Body of pancreas (tissue), 4 donors: ENCODE measurements around the gene GALNT16. TPM values are rescaled to one million over a fixed set of nuclear protein-coding genes. Genes with fewer than 3 reads are reported as not detected.

Experiments
- ATAC-seq: fragments of 150-250 bp; one replicate; pipeline ENCODE4 v1.9.1; 2016
- DNase-seq, 4 donors: peaks; one replicate each; pipeline ENCODE4 v3.0.0-alpha.2; 2019
- H3K27ac ChIP-seq, 4 donors: fragments of 200-600 bp; sonication (generic); 1 replicate in 3 of 4; 2 replicates in 1 of 4; pipeline versions ENCODE4 v1.5.1 to v1.6.1; 2016 to 2019; ENCODE audit warnings: mild to moderate bottlenecking in 1 of 4, mixed read lengths in 1 of 4, moderate library complexity in 1 of 4
- H3K27me3 ChIP-seq, 2 donors: fragments of 200-600 bp; sonication (generic); one replicate each; pipeline ENCODE4 v1.6.0; 2016; ENCODE audit warnings: mild to moderate bottlenecking in 1 of 2
- H3K36me3 ChIP-seq, 2 donors: fragments of 200-600 bp; sonication (generic); replicated peaks in 1 of 2; 2 replicates each; pipeline ENCODE4 v1.5.1; 2016; ENCODE audit warnings: low read depth in 2 of 2; ENCODE audit not compliant: insufficient read depth in 1 of 2
- H3K4me1 ChIP-seq: fragments of 200-600 bp; sonication (generic); one replicate; pipeline ENCODE4 v1.6.0; 2016
- H3K4me3 ChIP-seq, 2 donors: fragments of 200-600 bp; sonication (generic); 1 replicate in 1 of 2; 2 replicates in 1 of 2; pipeline ENCODE4 v1.5.1; 2016 to 2019
- H3K9me3 ChIP-seq, 3 donors: fragments of 200-600 bp; sonication (generic); 1 replicate in 2 of 3; 2 replicates in 1 of 3; pipeline ENCODE4 v1.5.1; 2016
- CTCF ChIP-seq, 7 experiments: fragments of 450-650 bp in 4 of 7; fragments of 200-600 bp in 3 of 7; sonication (generic) in 3 of 7; IDR thresholded peaks; one replicate each; pipeline ENCODE4 v1.5.1; 2016 to 2019; ENCODE audit warnings: antibody characterized with exemption in 7 of 7
- POLR2A ChIP-seq, 3 donors: fragments of 450-650 bp; IDR thresholded peaks; one replicate each; pipeline ENCODE4 v1.6.1; 2016; ENCODE audit warnings: antibody characterized with exemption in 3 of 3, mild to moderate bottlenecking in 2 of 3
- WGBS, 2 donors: methylation state at CpG; one replicate each; pipeline ENCODE4 v1.1.5; 2017; 5-methylcytosine and 5-hydroxymethylcytosine counted together
- intact Hi-C: fragments of 100-400 bp; cut with DNase I; formaldehyde crosslinking; loops from one replicate; pipeline ENCODE4 v1.15.1; 2023
- total RNA-seq, 2 donors: library from RNA; depleted of rRNA; stranded (reverse); fragments of >200 nt; gene quantifications; one replicate each; pipeline ENCODE4 v1.1.0, GENCODE V29; 2016

The GALNT16 gene
- total RNA-seq, 2 donors from 2014 or later: 1.3 to 5.6 TPM

DNA sequence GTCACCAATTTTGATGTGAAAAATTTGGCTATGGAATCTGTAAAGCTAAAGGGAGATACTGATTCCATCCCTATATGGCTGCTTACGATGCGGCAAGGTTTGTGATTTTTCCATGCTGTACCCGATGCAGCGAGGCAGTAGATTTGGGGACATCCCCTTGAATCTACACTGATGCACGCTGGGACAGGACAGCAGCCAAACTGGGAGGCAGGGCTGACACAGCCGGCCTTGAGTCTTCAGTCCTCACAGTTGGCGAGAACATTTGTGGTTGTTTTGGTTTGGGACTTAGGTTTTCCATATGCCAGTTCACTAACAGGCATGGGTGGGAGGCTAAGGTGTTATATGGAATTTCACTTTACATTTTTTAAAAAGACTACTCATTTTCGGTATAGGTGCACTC is 3.8 kb downstream of the GALNT16 start:
- ATAC-seq: no peak
- no peak overlapping the region for H3K27ac ChIP-seq

DNA sequence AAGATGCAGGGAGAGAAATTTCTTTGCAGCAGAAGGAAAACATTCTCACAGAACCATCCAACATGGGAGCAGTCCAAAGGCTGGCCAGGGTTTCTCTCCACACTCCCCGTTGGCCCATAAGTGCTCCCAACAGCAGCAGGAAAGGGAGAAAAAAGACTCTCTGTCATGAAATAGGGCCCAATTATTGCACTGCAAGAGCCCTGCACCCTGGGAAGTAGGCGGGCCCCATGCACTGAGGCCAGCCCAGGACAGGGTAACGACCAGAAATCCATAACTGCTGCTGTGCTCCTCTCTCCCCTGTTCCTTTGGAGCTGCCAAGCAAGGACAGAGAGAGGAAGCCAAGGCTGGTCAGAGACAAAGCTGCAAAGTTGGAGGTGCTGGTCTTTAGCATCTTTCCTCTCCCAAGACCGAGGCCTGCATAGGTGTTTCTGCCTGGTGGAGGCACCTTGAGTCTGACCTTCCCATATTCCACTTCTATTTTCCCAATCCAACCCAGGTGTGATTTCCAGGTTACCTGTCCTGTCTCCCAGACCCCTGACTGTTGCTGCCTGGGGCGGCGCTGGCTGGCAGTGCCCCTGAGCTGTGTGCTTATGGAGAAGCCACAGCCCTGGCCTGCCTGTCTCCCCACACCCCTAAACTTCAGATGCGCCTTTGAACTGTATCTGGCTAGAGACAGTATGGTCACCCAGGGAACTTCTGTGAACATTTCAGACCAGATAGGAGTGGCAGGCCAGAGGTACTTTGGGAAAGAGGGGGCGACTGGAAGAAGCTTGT is 6.8 kb downstream of the GALNT16 start:
- 86% methylated on average over 8 of the region's 8 CpGs for WGBS, 2 donors
- H3K9me3 ChIP-seq: no peaks in the 10 kb centered on the region
- TF ChIP-seq POLR2A (IDR thresholded peaks at IDR 0.05) (no peak), CTCF (IDR thresholded peaks at IDR 0.05) (no peak)
- no peak overlapping the region for H3K27ac ChIP-seq
- no peak for DNase-seq
- peaks cover 1% of the 10 kb centered on the region for H3K4me1 ChIP-seq
- ATAC-seq: no peak
- no peak overlapping the region for H3K4me3 ChIP-seq
- no peaks in the 10 kb centered on the region for H3K36me3 ChIP-seq
- intact Hi-C loops: no loop called here
- no peaks in the 10 kb centered on the region for H3K27me3 ChIP-seq

More for the DNA sequence above, 3.8 kb downstream of the GALNT16 start:
- 77 to 81% methylated on average over 8 of the region's 8 CpGs for WGBS, 2 donors
- Histone ChIP-seq H3K36me3 (no peaks in the 10 kb centered on the region), H3K4me1 (peaks cover 27% of the 10 kb centered on the region), H3K27me3 (peaks cover 0 to 15% of the 10 kb centered on the region in 2 donors), H3K4me3 (no peak overlapping the region), H3K9me3 (no peaks in the 10 kb centered on the region)
- intact Hi-C loops: no loop called here
- no peak for TF ChIP-seq POLR2A (IDR thresholded peaks at IDR 0.05)
- TF ChIP-seq CTCF (IDR thresholded peaks at IDR 0.05): no peak
- no peak for DNase-seq

DNA sequence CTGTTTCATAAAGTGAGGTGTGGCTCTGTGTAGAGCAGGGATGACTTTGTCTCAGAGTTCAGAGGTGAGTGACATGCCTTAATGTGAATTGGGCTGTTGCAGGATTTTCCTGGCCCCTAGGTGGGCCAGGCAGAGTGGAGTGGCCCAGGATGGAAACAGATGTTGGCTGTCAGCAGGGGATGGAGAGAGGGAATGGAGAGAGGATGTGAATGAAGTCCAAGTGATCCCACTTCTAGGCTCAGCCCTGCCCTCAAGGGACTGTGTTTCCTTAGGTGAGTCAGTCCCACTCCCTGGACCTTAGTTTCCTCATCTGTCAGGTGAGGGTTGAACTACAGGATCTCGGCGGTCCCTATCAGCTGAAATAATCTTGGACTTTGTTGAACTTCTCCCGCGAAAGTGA is 7.5 kb downstream of the GALNT16 start:
- intact Hi-C loops: no loop called here
- TF ChIP-seq CTCF (IDR thresholded peaks at IDR 0.05): no peak
- TF ChIP-seq POLR2A (IDR thresholded peaks at IDR 0.05): no peak
- no peak for ATAC-seq

DNA sequence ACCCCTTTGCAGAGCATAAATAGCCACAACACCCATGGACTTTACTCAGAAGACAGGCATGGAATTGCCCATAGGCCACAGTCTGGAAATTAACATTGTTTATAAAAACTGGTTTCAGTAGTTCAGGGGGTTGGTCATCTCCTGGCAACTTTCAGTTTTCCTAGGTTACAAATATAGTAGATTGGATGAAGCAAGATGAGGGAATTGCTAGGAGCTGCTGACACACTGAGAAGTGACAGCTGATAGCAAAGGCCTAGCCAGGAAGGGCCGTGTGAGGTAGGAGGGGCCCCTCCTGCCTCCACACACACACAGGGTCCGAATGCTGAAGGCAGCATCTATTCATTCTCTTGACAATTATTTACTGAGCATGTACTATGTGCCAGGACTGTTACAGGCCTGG is 8.3 kb downstream of the GALNT16 start:
- no peaks in the 10 kb centered on the region for H3K9me3 ChIP-seq
- H3K27me3 ChIP-seq: no peaks in the 10 kb centered on the region
- no peaks in the 10 kb centered on the region for H3K36me3 ChIP-seq
- no peak for ATAC-seq
- TF ChIP-seq CTCF (IDR thresholded peaks at IDR 0.05): no peak
- TF ChIP-seq POLR2A (IDR thresholded peaks at IDR 0.05): no peak
- 54 to 61% methylated on average over 2 of the region's 2 CpGs for WGBS, 2 donors
- no peak overlapping the region for H3K4me3 ChIP-seq
- no peaks in the 10 kb centered on the region for H3K4me1 ChIP-seq
- intact Hi-C loops: no loop called here
- no peak for DNase-seq
- H3K27ac ChIP-seq: no peak overlapping the region

More for the DNA sequence above, 7.5 kb downstream of the GALNT16 start:
- no peaks in the 10 kb centered on the region for H3K4me1 ChIP-seq
- no peak overlapping the region for H3K4me3 ChIP-seq
- H3K27ac ChIP-seq: no peak overlapping the region
- no peaks in the 10 kb centered on the region for H3K27me3 ChIP-seq
- no peaks in the 10 kb centered on the region for H3K36me3 ChIP-seq
- no peaks in the 10 kb centered on the region for H3K9me3 ChIP-seq
- whole genome bisulfite sequencing, 2 donors: 45 to 73% methylated on average over 4 of the region's 4 CpGs
- DNase-seq: no peak

DNA sequence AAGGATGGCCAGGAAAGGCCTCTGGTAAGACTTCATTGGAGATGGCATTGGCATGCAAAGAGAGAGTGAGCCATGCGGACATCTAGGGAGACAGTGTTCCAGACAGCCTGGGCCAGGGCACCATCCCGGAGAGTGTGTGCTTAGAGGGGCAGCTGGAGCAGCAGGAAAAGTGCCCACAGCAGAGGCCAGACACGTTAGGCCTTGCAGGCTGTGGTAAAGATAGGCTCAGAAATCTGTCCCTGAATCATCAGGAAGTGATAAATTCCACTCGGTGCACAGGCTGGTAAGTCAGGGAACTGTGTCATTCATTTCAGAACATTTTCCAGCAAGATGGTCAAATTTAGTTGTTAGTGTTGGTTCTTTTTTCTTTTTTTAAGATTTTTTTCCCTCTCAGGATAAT is 8.8 kb downstream of the GALNT16 start:
- TF ChIP-seq POLR2A (IDR thresholded peaks at IDR 0.05) (no peak), CTCF (IDR thresholded peaks at IDR 0.05) (no peak)
- Histone ChIP-seq H3K27me3 (no peaks in the 10 kb centered on the region), H3K27ac (no peak overlapping the region), H3K4me3 (no peak overlapping the region), H3K36me3 (no peaks in the 10 kb centered on the region), H3K4me1 (no peaks in the 10 kb centered on the region), H3K9me3 (no peaks in the 10 kb centered on the region)
- no peak for ATAC-seq
- WGBS, 2 donors: 74 to 80% methylated on average over 4 of the region's 4 CpGs
- no peak for DNase-seq
- intact Hi-C loops: no loop called here
